GM12891 (cell line): ENCODE measurements around the gene PIWIL1.

Experiments
- POLR2A ChIP-seq: IDR thresholded peaks from 2 replicates; pipeline ENCODE4 v1.6.1; 2011; ENCODE audit warnings: low read depth, low read length, control low read depth
- TAF1 ChIP-seq: IDR thresholded peaks from 2 replicates; pipeline ENCODE4 v1.6.1; 2011; ENCODE audit warnings: low read depth, low read length, control low read depth

DNA sequence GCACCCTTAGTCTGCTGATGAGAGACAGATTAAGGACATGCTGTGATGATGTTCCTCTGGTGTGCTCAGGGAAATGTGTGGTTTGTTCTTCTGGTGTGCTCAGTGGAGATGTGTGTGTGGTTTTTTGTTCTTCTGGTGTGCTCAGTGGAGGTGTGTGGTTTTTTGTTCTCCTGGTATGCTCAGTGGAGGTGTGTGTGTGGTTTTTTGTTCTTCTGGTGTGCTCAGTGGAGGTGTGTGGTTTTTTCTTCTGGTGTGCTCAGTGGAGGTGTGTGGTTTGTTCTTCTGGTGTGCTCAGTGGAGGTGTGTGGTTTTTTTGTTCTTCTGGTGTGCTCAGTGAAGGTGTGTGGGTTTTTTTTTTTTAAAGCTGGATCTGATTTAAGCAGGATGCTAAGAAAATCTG is 15.4 kb downstream of the PIWIL1 start:
- no peak for TF ChIP-seq POLR2A
- TF ChIP-seq TAF1: no peak
